Liver (tissue), 3 donors: Measurements from ENCODE around the gene ZNF57.

Experiments
- CTCF ChIP-seq: fragments of 150-350 bp; IDR thresholded peaks from 2 replicates; pipeline ENCODE4 v1.5.1; 2017; ENCODE audit warnings: improper control_type of control experiment, low read depth, low read length; ENCODE audit not compliant: missing input control
- JUND ChIP-seq, 2 donors: IDR thresholded peaks; 2 replicates each; pipeline ENCODE4 v1.6.1; 2016; ENCODE audit warnings: antibody characterized with exemption in 2 of 2
- MAX ChIP-seq: IDR thresholded peaks from 2 replicates; pipeline ENCODE4 v1.6.1; 2016; ENCODE audit warnings: antibody characterized with exemption
- RAD21 ChIP-seq, 2 donors: IDR thresholded peaks; 2 replicates each; pipeline ENCODE4 v1.6.1; 2016; ENCODE audit warnings: antibody characterized with exemption in 2 of 2, mild to moderate bottlenecking in 2 of 2
- REST ChIP-seq: IDR thresholded peaks from 2 replicates; pipeline ENCODE4 v1.6.1; 2016; ENCODE audit warnings: antibody characterized with exemption, mild to moderate bottlenecking
- RXRA ChIP-seq, 2 donors: IDR thresholded peaks; 2 replicates each; pipeline ENCODE4 v1.6.1; 2017 to 2018; ENCODE audit warnings: antibody characterized with exemption in 2 of 2, mild to moderate bottlenecking in 1 of 2
- YY1 ChIP-seq: IDR thresholded peaks from 2 replicates; pipeline ENCODE4 v1.6.1; 2016; ENCODE audit warnings: antibody characterized with exemption, mild to moderate bottlenecking
- ZBTB33 ChIP-seq: IDR thresholded peaks from 2 replicates; pipeline ENCODE4 v1.6.1; 2016; ENCODE audit warnings: antibody characterized with exemption
- donor health status: healthy.
- donor health status: healthy.

GRCh38 chr19:2945575-2946184 lies 45.0 kb downstream of the ZNF57 start:
- TF ChIP-seq MAX (no peak), REST (no peak), RAD21 (IDR thresholded peaks at IDR 0.05) (no peak), CTCF (no peak), ZBTB33 (no peak), RXRA (IDR thresholded peaks at IDR 0.05) (no peak), YY1 (no peak), JUND (IDR thresholded peaks at IDR 0.05) (no peak)
